OCI-LY3 (cell line): Measurements from ENCODE around the gene ZNF45.

Experiments
- H2AFZ ChIP-seq: fragments of 200-600, 300-600 bp; shearing (Covaris generic); 2 replicates; pipeline ENCODE4 v1.6.0; 2014; ENCODE audit warnings: antibody characterized with exemption, low read depth, low read length
- H3K27ac ChIP-seq: fragments of 200-600, 300-600 bp; sonication (generic); 2 replicates; pipeline ENCODE4 v1.5.1; 2014; ENCODE audit warnings: mild to moderate bottlenecking, low read length, moderate library complexity, mixed read lengths
- H3K27me3 ChIP-seq: fragments of 200-600, 300-600 bp; sonication (generic); 2 replicates; pipeline ENCODE4 v1.6.1; 2014; ENCODE audit warnings: low read depth, low read length, mixed read lengths
- H3K36me3 ChIP-seq: fragments of 200-600, 300-600 bp; sonication (generic); replicated peaks from 2 replicates; pipeline ENCODE3; 2014; ENCODE audit warnings: low read depth, low read length, mixed read lengths
- H3K4me1 ChIP-seq: fragments of 300-600, 200-600 bp; sonication (generic); 2 replicates; pipeline ENCODE4 v1.6.1; 2014; ENCODE audit warnings: low read length, mixed read lengths
- H3K4me2 ChIP-seq: fragments of 200-600, 300-600 bp; sonication (generic); 2 replicates; pipeline ENCODE4 v1.6.1; 2014; ENCODE audit warnings: low read length, mixed read lengths
- H3K4me3 ChIP-seq: fragments of 300-600, 200-600 bp; sonication (generic); 2 replicates; pipeline ENCODE4 v1.5.1; 2014; ENCODE audit warnings: antibody characterized with exemption, mild to moderate bottlenecking, low read length, moderate library complexity
- H3K79me2 ChIP-seq: fragments of 300-600, 200-600 bp; shearing (Covaris generic); 2 replicates; pipeline ENCODE4 v1.6.1; 2014; ENCODE audit warnings: mild to moderate bottlenecking, low read length, mixed read lengths
- H3K9ac ChIP-seq: fragments of 300-600, 200-600 bp; shearing (Covaris generic); 2 replicates; pipeline ENCODE4 v1.6.0; 2014; ENCODE audit warnings: mild to moderate bottlenecking, low read length, moderate library complexity
- H3K9me3 ChIP-seq: fragments of 200-600, 300-600 bp; shearing (Covaris generic); 2 replicates; pipeline ENCODE4 v1.6.1; 2014; ENCODE audit warnings: low read length, mixed read lengths; ENCODE audit not compliant: insufficient read depth
- H4K20me1 ChIP-seq: fragments of 200-600, 300-600 bp; sonication (generic); 2 replicates; pipeline ENCODE4 v1.6.1; 2016; ENCODE audit warnings: low read length, mixed read lengths; ENCODE audit not compliant: insufficient read depth
- CTCF ChIP-seq: fragments of 200-600, 300-600 bp; sonication (generic); IDR thresholded peaks from 2 replicates; pipeline ENCODE4 v1.5.1; 2014; ENCODE audit warnings: antibody characterized with exemption, low read length, low read depth
- EZH2phosphoT487 ChIP-seq: fragments of 200-600 bp; shearing (Covaris generic); IDR thresholded peaks from 2 replicates; pipeline ENCODE4 v1.6.1; 2018; ENCODE audit warnings: antibody characterized with exemption, mixed run types, low read depth

ZNF45 gene

GRCh38 chr19:43940719-43941118 is 5.6 kb upstream of the ZNF45 start:
- Histone ChIP-seq H3K27me3 (no peaks in the 10 kb centered on the region), H3K4me3 (no peak overlapping the region), H3K36me3 (peaks cover 4% of the 10 kb centered on the region), H4K20me1 (no peaks in the 10 kb centered on the region), H2AFZ (no peak overlapping the region), H3K4me1 (peaks cover 9% of the 10 kb centered on the region; the same call in 1 of the 2 replicates), H3K9ac (no peak overlapping the region), H3K79me2 (no peaks in the 10 kb centered on the region), H3K27ac (no peak overlapping the region), H3K4me2 (no peak overlapping the region), H3K9me3 (peaks cover 10% of the 10 kb centered on the region; the same call in 1 of the 2 replicates)
- TF ChIP-seq CTCF, result no peak
- TF ChIP-seq EZH2phosphoT487, result no peak

GRCh38 chr19:43939557-43940260 is 4.6 kb upstream of the ZNF45 start:
- H3K27me3 ChIP-seq, result no peaks in the 10 kb centered on the region
- no peak overlapping the region for H3K4me2 ChIP-seq
- no peak overlapping the region for H2AFZ ChIP-seq
- no peak overlapping the region for H3K9ac ChIP-seq
- H3K27ac ChIP-seq, result no peak overlapping the region
- peaks cover 4% of the 10 kb centered on the region for H3K36me3 ChIP-seq
- TF ChIP-seq CTCF (no peak), EZH2phosphoT487 (no peak)
- peaks cover 4% of the 10 kb centered on the region; the same call in 1 of the 2 replicates for H3K4me1 ChIP-seq
- no peaks in the 10 kb centered on the region for H4K20me1 ChIP-seq
- no peaks in the 10 kb centered on the region for H3K79me2 ChIP-seq
- no peak overlapping the region for H3K4me3 ChIP-seq
- peaks cover 10% of the 10 kb centered on the region; the same call in 1 of the 2 replicates for H3K9me3 ChIP-seq

- H3K9ac ChIP-seq, result no peak overlapping the region
- no peaks in the 10 kb centered on the region for H4K20me1 ChIP-seq
- H2AFZ ChIP-seq, result peak overlapping the region; percentile 98; the same call in 1 of the 2 replicates
- H3K36me3 ChIP-seq, result peaks cover 26% of the 10 kb centered on the region
- peaks cover 11% of the 10 kb centered on the region for H3K4me1 ChIP-seq
- H3K79me2 ChIP-seq, result peaks cover 8% of the 10 kb centered on the region
- no peak overlapping the region for H3K4me3 ChIP-seq
- peaks cover 10% of the 10 kb centered on the region; the same call in 1 of the 2 replicates for H3K9me3 ChIP-seq
- H3K4me2 ChIP-seq, result no peak overlapping the region
- H3K27me3 ChIP-seq, result no peaks in the 10 kb centered on the region
- no peak overlapping the region for H3K27ac ChIP-seq
- no peak for TF ChIP-seq EZH2phosphoT487
- TF ChIP-seq CTCF, result no peak
Observed at GRCh38 chr19:43936188-43936587, 1.1 kb upstream of the ZNF45 start.

- Histone ChIP-seq H3K79me2 (peaks cover 8% of the 10 kb centered on the region), H3K4me2 (peak overlapping the region; percentile 71), H3K9me3 (peaks cover 6% of the 10 kb centered on the region; the same call in 1 of the 2 replicates), H3K36me3 (peaks cover 43% of the 10 kb centered on the region), H3K4me1 (peaks cover 11% of the 10 kb centered on the region), H3K27ac (peak overlapping the region; percentile 47), H3K9ac (peak overlapping the region; percentile 82), H3K27me3 (no peaks in the 10 kb centered on the region), H4K20me1 (no peaks in the 10 kb centered on the region), H3K4me3 (peak overlapping the region; percentile 80), H2AFZ (peak overlapping the region; percentile 98)
- TF ChIP-seq CTCF (no peak), EZH2phosphoT487 (no peak)
Observed at GRCh38 chr19:43934055-43934984, 762 bp downstream of the ZNF45 start.
